CD4-positive, alpha-beta T cell treated with Interleukin-21 for 1 hour (primary cell): ENCODE results near the gene GOLGA5.
"Not testable (repeated sequence)": the region's sequence is repeated elsewhere in the genome, so short reads cannot be mapped to it uniquely, and the experiment has no call there.

Source experiments
- DNase-seq: peaks from one replicate; pipeline ENCODE4 v3.0.0-alpha.2; 2020

GOLGA5 gene

GRCh38 chr14:92778868-92779565 is 15.1 kb upstream of the GOLGA5 start:
- not testable (repeated sequence) for DNase-seq

- no peak for DNase-seq
These were observed 13.5 kb upstream of the GOLGA5 start for GRCh38 chr14:92780444-92781232.

DNA sequence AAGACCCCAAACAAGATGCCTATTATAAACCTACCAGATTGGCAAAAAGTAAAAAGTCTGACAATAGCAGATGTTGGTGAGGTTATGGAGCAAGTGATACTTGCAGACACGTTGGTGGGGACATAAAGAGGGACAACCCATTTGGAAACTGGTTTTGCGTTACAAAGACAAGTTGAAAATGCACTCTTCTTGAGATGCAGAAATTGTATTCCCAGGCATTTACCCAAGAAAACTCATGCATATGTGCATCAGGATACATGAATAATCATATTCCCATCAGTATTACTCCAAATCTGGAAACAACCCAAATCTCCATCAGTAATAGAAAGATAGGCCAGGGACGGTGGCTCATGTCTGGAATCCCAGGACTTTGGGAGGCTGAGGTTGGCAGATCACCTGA is 12.8 kb upstream of the GOLGA5 start:
- no peak for DNase-seq

- peak; percentile 67 for DNase-seq
These were observed 10.2 kb upstream of the GOLGA5 start for GRCh38 chr14:92783813-92784431.

GRCh38 chr14:92785667-92786426 is 8.3 kb upstream of the GOLGA5 start:
- DNase-seq, result no peak

GRCh38 chr14:92786427-92786756 is 7.7 kb upstream of the GOLGA5 start:
- no peak for DNase-seq

DNA sequence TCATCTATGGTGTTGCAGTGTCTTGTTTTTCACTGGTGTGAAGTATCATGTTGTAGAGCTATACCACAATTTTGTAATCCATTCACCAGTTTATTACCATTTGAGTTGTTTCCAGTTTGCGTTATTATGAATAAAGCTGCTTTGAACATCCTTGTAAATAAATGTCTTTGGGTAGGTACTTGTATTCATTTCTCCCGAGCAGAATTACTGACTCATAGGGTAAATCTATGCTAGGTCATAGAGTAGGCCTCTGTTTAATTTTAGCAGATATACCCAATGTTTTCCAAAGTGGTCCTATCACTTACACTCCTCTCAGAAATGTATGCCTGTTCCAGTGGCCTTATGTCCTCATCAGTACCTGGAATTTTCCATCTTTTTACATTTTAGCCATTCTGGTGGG is 6.6 kb upstream of the GOLGA5 start:
- no peak for DNase-seq

GRCh38 chr14:92789457-92790089 is 4.5 kb upstream of the GOLGA5 start:
- DNase-seq, result no peak

- no peak for DNase-seq
These were observed 1.2 kb upstream of the GOLGA5 start for GRCh38 chr14:92792885-92793284.

- no peak for DNase-seq
These were observed 439 bp downstream of the GOLGA5 start for GRCh38 chr14:92794547-92794941.

- DNase-seq, result no peak
These were observed 856 bp downstream of the GOLGA5 start for GRCh38 chr14:92794961-92795360.

DNA sequence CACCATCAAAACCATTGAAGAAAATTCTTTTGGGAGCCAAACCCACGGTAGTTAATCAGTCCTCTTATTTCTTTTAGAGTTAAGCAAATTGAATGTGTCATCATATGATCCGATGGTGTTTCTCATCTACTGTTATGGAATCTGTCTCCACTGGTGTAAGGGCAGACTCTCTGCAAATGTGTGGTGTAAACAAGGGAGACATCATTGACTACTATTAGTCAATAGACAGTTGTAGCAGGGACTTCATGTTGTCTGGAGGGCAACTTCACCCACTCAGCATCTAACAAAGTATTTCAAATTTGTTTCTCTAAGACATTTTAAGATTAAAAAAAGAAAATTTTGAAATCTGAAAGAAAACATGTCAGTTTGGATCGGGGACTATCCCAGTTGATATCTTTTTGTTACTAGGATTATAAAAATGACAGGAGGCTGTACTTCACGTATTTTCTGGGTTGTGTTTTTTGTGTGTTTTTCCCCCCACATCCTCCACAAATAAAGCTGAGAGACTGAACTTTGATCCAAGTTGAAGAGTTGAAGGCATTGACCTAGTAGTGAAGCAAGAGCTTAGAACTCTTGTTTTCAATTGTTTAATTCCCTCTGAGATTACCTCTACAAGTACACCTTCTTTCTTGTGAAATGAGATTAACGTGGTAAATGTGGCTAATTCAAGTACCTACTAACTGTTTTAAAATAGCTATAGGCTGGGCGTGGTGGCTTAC is 4.0 kb downstream of the GOLGA5 start:
- DNase-seq, result no peak

DNA sequence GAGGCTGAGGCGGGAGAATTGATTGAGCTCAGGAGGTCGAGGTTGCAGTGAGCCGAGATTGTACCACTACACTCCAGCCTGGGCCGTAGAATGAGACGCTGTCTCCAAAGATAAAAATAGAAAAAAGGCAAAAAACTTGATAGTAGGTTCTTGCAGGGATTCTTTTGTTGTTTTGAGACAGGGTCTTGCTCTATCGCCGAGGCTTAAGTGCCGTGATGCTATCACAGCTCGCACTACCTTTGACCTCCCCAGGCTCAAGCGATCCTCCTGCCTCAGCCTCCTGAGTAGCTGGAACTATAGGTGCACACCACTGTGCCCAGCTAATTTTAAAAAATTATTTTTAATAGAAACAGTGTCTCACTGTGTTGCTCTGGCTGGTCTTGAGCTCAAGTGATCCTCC is 4.7 kb downstream of the GOLGA5 start:
- DNase-seq, result no peak

- DNase-seq, result no peak
These were observed 5.9 kb downstream of the GOLGA5 start for GRCh38 chr14:92800012-92800411.

GRCh38 chr14:92800525-92800924 is 6.4 kb downstream of the GOLGA5 start:
- no peak for DNase-seq

GRCh38 chr14:92801917-92802316 is 7.8 kb downstream of the GOLGA5 start:
- no peak for DNase-seq

- no peak for DNase-seq
These were observed 8.6 kb downstream of the GOLGA5 start for GRCh38 chr14:92802678-92803077.

- no peak for DNase-seq
These were observed 19.1 kb downstream of the GOLGA5 start for GRCh38 chr14:92813201-92813600.

GRCh38 chr14:92819011-92819597 is 25.0 kb downstream of the GOLGA5 start:
- DNase-seq, result no peak

GRCh38 chr14:92819680-92820535 is 25.8 kb downstream of the GOLGA5 start:
- not testable (repeated sequence) for DNase-seq

GRCh38 chr14:92820536-92820840 is 26.4 kb downstream of the GOLGA5 start:
- DNase-seq, result not testable (repeated sequence)
